GM12801 (cell line): ENCODE measurements around the gene NCKAP5.

Experiments
- CTCF ChIP-seq: IDR thresholded peaks from one replicate; pipeline ENCODE4 v1.5.1; 2011; ENCODE audit warnings: control low read depth; ENCODE audit not compliant: insufficient read length; ENCODE audit errors: extremely low read depth

Gene NCKAP5

GRCh38 chr2:132884705-132885104, 683.6 kb downstream of the NCKAP5 start:
- TF ChIP-seq CTCF = no peak

GRCh38 chr2:132884292-132884691, 684.0 kb downstream of the NCKAP5 start:
- TF ChIP-seq CTCF = no peak

GRCh38 chr2:132883430-132883829, 684.8 kb downstream of the NCKAP5 start:
- TF ChIP-seq CTCF = no peak

GRCh38 chr2:132881546-132881945, 686.7 kb downstream of the NCKAP5 start:
- TF ChIP-seq CTCF = no peak

GRCh38 chr2:132877923-132878322, 690.3 kb downstream of the NCKAP5 start:
- no peak for TF ChIP-seq CTCF

GRCh38 chr2:132876745-132877391, 691.4 kb downstream of the NCKAP5 start:
- no peak for TF ChIP-seq CTCF

- TF ChIP-seq CTCF = no peak
Measured at GRCh38 chr2:132875193-132875592, 693.1 kb downstream of the NCKAP5 start.
